Measurements from ENCODE around the gene CRHR2. TPM values are rescaled to one million over a fixed set of nuclear protein-coding genes. Genes with fewer than 3 reads are reported as not detected.

The CRHR2 gene
- polyA plus RNA-seq, 1 donor from 2014 or later: 0.15 TPM

GRCh38 chr7:30710669-30711068 lies 28.4 kb upstream of the CRHR2 start:
- no peaks in the 10 kb centered on the region for H3K9me3 ChIP-seq (ENCODE audit: low read length)
- H3K27me3 ChIP-seq (ENCODE audit: insufficient read depth, low read depth, low read length): no peaks in the 10 kb centered on the region
- no peak overlapping the region for H3K4me3 ChIP-seq (ENCODE audit: low read length)
- H3K4me2 ChIP-seq (ENCODE audit: low read length): no peak overlapping the region
- H3K9me2 ChIP-seq (ENCODE audit: insufficient read depth, low read length): no peaks in the 10 kb centered on the region
- no peaks in the 10 kb centered on the region for H4K20me1 ChIP-seq (ENCODE audit: insufficient read depth)
- TF ChIP-seq REST (IDR thresholded peaks at IDR 0.05; ENCODE audit: borderline replicate concordance) (no peak), RAD21 (conservative IDR thresholded peaks at IDR 0.05) (no peak), POLR2AphosphoS5 (IDR thresholded peaks at IDR 0.05) (no peak), EP300 (conservative IDR thresholded peaks at IDR 0.05; ENCODE audit: poor library complexity, severe bottlenecking) (no peak), SMC3 (conservative IDR thresholded peaks at IDR 0.05; ENCODE audit: poor library complexity) (no peak), MXI1 (conservative IDR thresholded peaks at IDR 0.05; ENCODE audit: poor library complexity, severe bottlenecking) (no peak), EZH2 (IDR thresholded peaks at IDR 0.05; ENCODE audit: borderline replicate concordance, insufficient read depth, low read length, poor library complexity, severe bottlenecking) (no peak), TAF1 (IDR thresholded peaks at IDR 0.05; ENCODE audit: low read depth) (no peak)
- TF ChIP-seq, protein P1, sequence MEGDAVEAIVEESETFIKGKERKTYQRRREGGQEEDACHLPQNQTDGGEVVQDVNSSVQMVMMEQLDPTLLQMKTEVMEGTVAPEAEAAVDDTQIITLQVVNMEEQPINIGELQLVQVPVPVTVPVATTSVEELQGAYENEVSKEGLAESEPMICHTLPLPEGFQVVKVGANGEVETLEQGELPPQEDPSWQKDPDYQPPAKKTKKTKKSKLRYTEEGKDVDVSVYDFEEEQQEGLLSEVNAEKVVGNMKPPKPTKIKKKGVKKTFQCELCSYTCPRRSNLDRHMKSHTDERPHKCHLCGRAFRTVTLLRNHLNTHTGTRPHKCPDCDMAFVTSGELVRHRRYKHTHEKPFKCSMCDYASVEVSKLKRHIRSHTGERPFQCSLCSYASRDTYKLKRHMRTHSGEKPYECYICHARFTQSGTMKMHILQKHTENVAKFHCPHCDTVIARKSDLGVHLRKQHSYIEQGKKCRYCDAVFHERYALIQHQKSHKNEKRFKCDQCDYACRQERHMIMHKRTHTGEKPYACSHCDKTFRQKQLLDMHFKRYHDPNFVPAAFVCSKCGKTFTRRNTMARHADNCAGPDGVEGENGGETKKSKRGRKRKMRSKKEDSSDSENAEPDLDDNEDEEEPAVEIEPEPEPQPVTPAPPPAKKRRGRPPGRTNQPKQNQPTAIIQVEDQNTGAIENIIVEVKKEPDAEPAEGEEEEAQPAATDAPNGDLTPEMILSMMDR (IDR thresholded peaks at IDR 0.05; ENCODE audit: poor library complexity, severe bottlenecking): no peak
- H2AFZ ChIP-seq (ENCODE audit: low read depth, low read length): no peak overlapping the region
- no peaks in the 10 kb centered on the region for H3K79me2 ChIP-seq (replicated peaks; ENCODE audit: insufficient read depth, low read length)
- H3K36me3 ChIP-seq (ENCODE audit: insufficient read depth, low read length): no peaks in the 10 kb centered on the region
- no peak overlapping the region for H3K27ac ChIP-seq (ENCODE audit: low read length)
- no peaks in the 10 kb centered on the region for H3F3A ChIP-seq (ENCODE audit: insufficient read depth, low read length, poor library complexity, severe bottlenecking)
- H3K9ac ChIP-seq (ENCODE audit: low read length): no peak overlapping the region

- TF ChIP-seq SMC3 (conservative IDR thresholded peaks at IDR 0.05; ENCODE audit: poor library complexity): no peak
- TF ChIP-seq TAF1 (IDR thresholded peaks at IDR 0.05; ENCODE audit: low read depth): no peak
- TF ChIP-seq, protein P1 (IDR thresholded peaks at IDR 0.05; ENCODE audit: poor library complexity, severe bottlenecking): no peak
- TF ChIP-seq MXI1 (conservative IDR thresholded peaks at IDR 0.05; ENCODE audit: poor library complexity, severe bottlenecking): no peak
- TF ChIP-seq EP300 (conservative IDR thresholded peaks at IDR 0.05; ENCODE audit: poor library complexity, severe bottlenecking): no peak
- TF ChIP-seq RAD21 (conservative IDR thresholded peaks at IDR 0.05): no peak
- no peak for TF ChIP-seq EZH2 (IDR thresholded peaks at IDR 0.05; ENCODE audit: borderline replicate concordance, insufficient read depth, low read length, poor library complexity, severe bottlenecking)
- TF ChIP-seq POLR2AphosphoS5 (IDR thresholded peaks at IDR 0.05): no peak
- no peak for TF ChIP-seq REST (IDR thresholded peaks at IDR 0.05; ENCODE audit: borderline replicate concordance)
- Histone ChIP-seq H4K20me1 (ENCODE audit: insufficient read depth) (no peaks in the 10 kb centered on the region), H3K9ac (ENCODE audit: low read length) (no peak overlapping the region), H3K4me3 (ENCODE audit: low read length) (no peak overlapping the region), H3K27ac (ENCODE audit: low read length) (no peak overlapping the region), H2AFZ (ENCODE audit: low read depth, low read length) (no peak overlapping the region), H3K36me3 (ENCODE audit: insufficient read depth, low read length) (no peaks in the 10 kb centered on the region), H3K9me3 (ENCODE audit: low read length) (no peaks in the 10 kb centered on the region), H3K79me2 (replicated peaks; ENCODE audit: insufficient read depth, low read length) (no peaks in the 10 kb centered on the region), H3K9me2 (ENCODE audit: insufficient read depth, low read length) (no peaks in the 10 kb centered on the region), H3K4me2 (ENCODE audit: low read length) (no peak overlapping the region), H3F3A (ENCODE audit: insufficient read depth, low read length, poor library complexity, severe bottlenecking) (no peaks in the 10 kb centered on the region), H3K27me3 (ENCODE audit: insufficient read depth, low read depth, low read length) (no peaks in the 10 kb centered on the region)
Measured at GRCh38 chr7:30709549-30709948, 27.3 kb upstream of the CRHR2 start.

Measured in neural cell (in vitro differentiated cells).